GM21381 (cell line): ENCODE data around the gene TEX54.
A peak's percentile ranks its signal among the peaks of the same experiment; 100 is the strongest.

Source experiments
- ATAC-seq: cut with Tn5 transposase; IDR thresholded peaks from one replicate; pipeline ENCODE4 v1.9.1; 2021; ENCODE audit warnings: mild to moderate bottlenecking, moderate library complexity; ENCODE audit not compliant: unreplicated experiment

TEX54 gene

DNA sequence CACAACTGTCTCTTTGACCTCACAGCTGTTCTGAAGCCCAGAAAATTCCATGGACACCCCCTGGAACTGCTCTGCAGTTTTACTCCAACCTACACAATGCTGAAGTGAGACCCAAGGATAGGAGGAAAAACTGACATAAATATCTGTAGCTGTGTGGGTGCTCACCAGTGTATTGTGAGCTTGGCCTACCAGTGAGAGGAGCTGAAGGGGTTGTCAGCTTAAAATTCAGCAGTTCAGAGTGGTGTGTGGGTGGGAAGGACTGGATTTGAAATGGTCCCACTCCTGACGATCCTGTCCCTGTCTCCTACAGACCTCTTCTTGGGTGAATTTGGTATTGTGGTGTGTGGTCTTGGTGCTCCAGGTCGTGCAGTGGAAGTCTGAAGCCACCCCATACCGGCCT, 43.1 kb downstream of the TEX54 start:
- ATAC-seq = no peak

DNA sequence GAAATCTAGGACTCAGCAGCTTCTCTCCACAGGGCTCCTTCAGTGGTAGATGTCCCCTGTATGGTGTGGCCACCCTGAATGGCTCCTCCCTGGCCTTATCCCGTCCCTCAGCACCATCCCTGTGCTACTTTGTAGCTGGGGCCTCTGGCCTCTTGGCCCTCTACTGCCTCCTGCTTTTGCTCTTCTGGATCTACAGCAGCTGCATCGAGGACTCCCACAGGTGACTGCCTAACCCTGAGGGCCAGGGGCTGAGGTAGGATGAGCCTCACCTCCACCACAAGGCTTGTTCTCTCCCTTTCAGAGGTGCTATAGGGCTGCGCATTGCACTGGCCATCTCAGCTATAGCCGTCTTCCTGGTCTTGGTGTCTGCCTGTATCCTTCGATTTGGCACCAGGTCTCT, 43.6 kb downstream of the TEX54 start:
- ATAC-seq = no peak

DNA sequence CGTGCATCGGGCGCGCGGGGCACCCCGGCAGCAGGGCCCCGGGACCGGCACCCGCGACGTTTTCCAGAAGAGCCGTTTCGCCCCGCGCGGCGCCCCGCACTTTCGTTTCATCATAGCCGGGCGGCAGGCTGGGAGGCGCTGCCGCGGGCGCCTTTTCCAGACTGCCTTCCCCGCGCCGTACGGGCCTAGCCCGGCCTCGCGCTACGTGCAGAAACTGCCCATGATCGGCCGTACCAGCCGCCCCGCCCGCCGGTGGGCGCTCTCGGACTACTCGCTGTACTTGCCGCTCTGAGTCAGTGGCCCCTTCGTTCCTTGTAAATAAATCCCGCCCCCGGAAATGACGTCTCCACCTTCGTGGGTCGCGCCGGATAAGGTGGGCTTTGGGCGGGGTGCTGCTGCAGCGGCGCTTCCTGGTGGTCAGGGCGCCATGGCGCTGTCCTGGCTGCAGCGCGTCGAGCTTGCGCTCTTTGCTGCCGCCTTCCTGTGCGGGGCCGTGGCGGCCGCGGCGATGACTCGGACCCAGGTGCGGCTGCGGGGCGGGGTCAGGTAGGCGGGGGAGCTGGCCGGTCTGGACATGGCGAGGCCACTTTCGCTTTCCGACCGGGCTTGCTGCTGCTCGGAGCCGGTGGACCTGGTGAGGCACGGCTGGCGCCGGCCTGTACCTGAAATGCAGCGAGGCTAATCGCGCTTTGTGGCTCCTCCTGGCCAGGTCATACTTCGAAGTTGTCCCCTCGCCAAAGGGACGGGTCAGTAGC, 45.5 kb downstream of the TEX54 start, which contains the start of gene TMEM179B:
Gene TMEM179B (plus strand): TSS at position 398 of the 755 bp plus-strand sequence. CDS start 30 bp downstream, at position 428.
- peak; percentile 64 for ATAC-seq

DNA sequence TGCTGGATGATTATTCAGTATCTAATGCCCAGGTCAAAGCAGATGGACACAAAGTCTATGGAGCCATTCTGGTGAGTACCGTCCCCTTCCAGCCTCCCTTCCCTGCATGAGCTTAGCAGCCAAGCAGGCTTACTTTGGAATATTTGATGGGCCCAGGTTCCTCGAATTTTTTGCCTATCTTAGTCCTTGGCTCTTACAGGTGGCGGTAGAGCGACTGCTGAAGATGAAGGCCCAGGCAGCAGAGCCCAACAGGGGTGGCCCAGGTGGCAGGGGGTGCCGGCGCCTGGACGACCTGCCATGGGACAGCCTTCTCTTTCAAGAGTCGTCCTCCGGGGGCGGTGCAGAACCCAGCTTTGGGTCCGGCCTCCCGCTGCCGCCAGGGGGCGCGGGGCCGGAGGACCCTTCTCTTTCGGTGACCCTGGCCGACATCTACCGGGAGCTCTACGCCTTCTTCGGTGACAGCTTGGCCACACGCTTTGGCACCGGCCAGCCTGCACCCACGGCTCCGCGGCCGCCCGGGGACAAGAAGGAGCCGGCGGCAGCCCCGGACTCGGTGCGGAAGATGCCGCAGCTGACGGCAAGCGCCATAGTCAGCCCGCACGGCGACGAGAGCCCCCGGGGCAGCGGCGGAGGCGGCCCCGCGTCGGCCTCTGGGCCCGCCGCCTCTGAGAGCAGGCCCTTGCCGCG, 46.2 kb downstream of the TEX54 start:
- ATAC-seq = peak; percentile 60

DNA sequence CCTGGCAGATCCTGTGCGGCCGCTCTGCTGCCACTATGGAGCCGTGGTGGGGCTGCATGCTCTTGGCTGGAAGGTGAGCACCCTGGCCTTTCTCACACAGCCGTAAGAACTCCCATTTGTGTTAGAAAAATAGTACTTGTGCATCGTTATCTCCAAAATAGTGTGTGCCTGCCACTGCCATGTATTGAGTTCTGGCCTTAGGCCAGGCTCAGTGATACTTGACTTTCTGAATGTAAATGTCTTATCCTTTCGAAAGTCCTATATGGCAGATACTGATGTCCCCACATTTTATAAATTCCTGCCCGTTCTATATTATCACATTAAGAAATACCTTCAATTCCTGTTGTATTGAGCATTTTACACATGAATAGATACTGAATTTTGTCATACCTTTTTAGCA, 49.9 kb downstream of the TEX54 start:
- ATAC-seq = no peak
